Activated T-cell treated with anti-CD3 and anti-CD28 coated beads, Interleukin-2, amount 50 U/mL, for 4 hours (primary cell): ENCODE results near the gene CAMK2B. TPM values are rescaled to one million over a fixed set of nuclear protein-coding genes. Genes with fewer than 3 reads are reported as not detected.
"Not testable (repeated sequence)": the region's sequence is repeated elsewhere in the genome, so short reads cannot be mapped to it uniquely, and the experiment has no call there.

Source experiments
- ATAC-seq, 2 donors: fragments of 200-7000 bp; cut with Tn5 transposase; one replicate each; pipeline ENCODE4 v1.10.0; 2021
- DNase-seq: peaks from one replicate; pipeline ENCODE4 v3.0.0-alpha.2; 2020
- H3K27me3 Mint-ChIP-seq: one replicate; pipeline ENCODE4 v1.8.0; 2021; ENCODE audit warnings: low read depth, mixed read lengths
- H3K36me3 Mint-ChIP-seq: one replicate; pipeline ENCODE4 v1.8.0; 2022; ENCODE audit warnings: mixed read lengths; ENCODE audit not compliant: insufficient read depth
- H3K4me1 Mint-ChIP-seq: one replicate; pipeline ENCODE4 v1.8.0; 2021; ENCODE audit warnings: low read depth, mixed read lengths
- H3K4me3 Mint-ChIP-seq: one replicate; pipeline ENCODE4 v1.8.0; 2021; ENCODE audit warnings: mild to moderate bottlenecking, moderate library complexity, mixed read lengths
- H3K9me3 Mint-ChIP-seq: one replicate; pipeline ENCODE4 v1.8.0; 2021; ENCODE audit warnings: mixed read lengths
- total RNA-seq, 3 donors: library from RNA; stranded (reverse); gene quantifications; one replicate each; pipeline ENCODE4 v1.2.1, GENCODE V29; 2021

Gene CAMK2B
- total RNA-seq, 3 donors from 2014 or later, result 0.33 to 1.8 (median 1.6) TPM

GRCh38 chr7:44172352-44172751, 153.0 kb downstream of the CAMK2B start:
- DNase-seq (no peak), ATAC-seq (no peak)
- H3K4me1 Mint-ChIP-seq, result peaks cover 6% of the 10 kb centered on the region
- no peak overlapping the region for H3K4me3 Mint-ChIP-seq
- H3K27me3 Mint-ChIP-seq, result peaks cover 3% of the 10 kb centered on the region
- H3K9me3 Mint-ChIP-seq, result no peaks in the 10 kb centered on the region
- no peaks in the 10 kb centered on the region for H3K36me3 Mint-ChIP-seq

GRCh38 chr7:44171901-44172300, 153.5 kb downstream of the CAMK2B start:
- not testable (repeated sequence) for H3K9me3 Mint-ChIP-seq, H3K36me3 Mint-ChIP-seq, DNase-seq, ATAC-seq, H3K4me3 Mint-ChIP-seq, H3K27me3 Mint-ChIP-seq, H3K4me1 Mint-ChIP-seq

- H3K27me3 Mint-ChIP-seq, result peaks cover 2% of the 10 kb centered on the region
- no peak overlapping the region for H3K4me3 Mint-ChIP-seq
- peaks cover 8% of the 10 kb centered on the region for H3K9me3 Mint-ChIP-seq
- peaks cover 6% of the 10 kb centered on the region for H3K4me1 Mint-ChIP-seq
- DNase-seq (no peak), ATAC-seq (no peak)
- no peaks in the 10 kb centered on the region for H3K36me3 Mint-ChIP-seq
Measured at GRCh38 chr7:44167920-44168319, 157.5 kb downstream of the CAMK2B start.

Other genes starting within 250 kb of the CAMK2B start
- 10 to 100 TPM; 33.0 to 45.1 (median 37.7) TPM for gene POLM, start 243.1 kb downstream of the CAMK2B start, total RNA-seq
- gene AEBP1, start 221.2 kb downstream of the CAMK2B start, total RNA-seq, result 10 to 100 TPM; 26.7 to 36.3 (median 35.7) TPM
- 100 to 1,000 TPM; 336 to 373 (median 346) TPM for gene POLD2, start 202.0 kb downstream of the CAMK2B start, total RNA-seq
- gene MYL7, start 184.3 kb downstream of the CAMK2B start, total RNA-seq, result under 1 TPM in 1 of 3 donors, not detected in 2; 0.55 TPM
- gene GCK, start 136.2 kb downstream of the CAMK2B start, total RNA-seq, result 1 to 10 TPM; 1.3 to 4.3 (median 2.7) TPM
- gene YKT6, start 124.6 kb downstream of the CAMK2B start, total RNA-seq, result 100 to 1,000 TPM; 114 to 121 (median 115) TPM
- gene NUDCD3, start 165.1 kb upstream of the CAMK2B start, total RNA-seq, result 10 to 100 TPM; 68.4 to 80.3 (median 75.7) TPM
- gene NPC1L1, start 215.7 kb upstream of the CAMK2B start, total RNA-seq, result under 1 TPM in 1 of 3 donors, not detected in 2; 0.03 TPM
- gene DDX56, start 248.3 kb upstream of the CAMK2B start, total RNA-seq, result 100 to 1,000 TPM; 224 to 239 (median 224) TPM